Measurements from ENCODE around the gene ATP10B.

Gene ATP10B

DNA sequence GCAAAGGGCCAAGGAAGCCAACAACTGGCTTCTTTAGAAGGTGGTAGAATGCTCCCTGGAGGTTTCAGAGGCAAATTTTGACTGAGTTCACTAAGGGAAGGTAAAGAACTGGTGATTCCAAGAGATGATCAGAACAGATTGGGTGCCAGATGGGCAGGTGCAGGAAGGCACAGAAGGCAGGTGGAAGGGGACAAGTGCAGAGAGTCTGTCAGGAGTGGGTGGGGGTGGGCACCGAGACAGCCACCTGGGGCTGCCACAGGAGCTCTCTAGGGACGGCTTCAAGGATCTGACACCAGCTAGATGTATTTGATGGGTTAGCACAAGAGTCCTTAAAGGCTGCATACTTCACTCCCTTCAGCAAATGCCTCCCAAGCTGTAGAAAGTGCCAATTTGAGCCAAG lies 223.0 kb downstream of the ATP10B start:
- Histone ChIP-seq H3K4me2 (ENCODE audit: low read depth, low read length, poor library complexity, severe bottlenecking) (no peak overlapping the region), H3K27me3 (ENCODE audit: low read length) (no peaks in the 10 kb centered on the region), H3K4me3 (ENCODE audit: insufficient read depth, low read length, poor library complexity, severe bottlenecking) (no peak overlapping the region), H3K9me2 (replicated peaks; ENCODE audit: insufficient read depth, low read length) (no peaks in the 10 kb centered on the region), H3K9ac (ENCODE audit: low read length) (no peak overlapping the region), H3F3A (ENCODE audit: insufficient read depth) (no peaks in the 10 kb centered on the region), H3K27ac (ENCODE audit: low read depth, low read length) (no peak overlapping the region), H4K20me1 (ENCODE audit: low read depth, low read length) (no peaks in the 10 kb centered on the region), H3K36me3 (ENCODE audit: low read length) (no peaks in the 10 kb centered on the region), H3K9me3 (ENCODE audit: insufficient read depth, low read length) (no peaks in the 10 kb centered on the region), H2AFZ (ENCODE audit: low read depth, low read length, severe bottlenecking) (no peak overlapping the region), H3K79me2 (ENCODE audit: insufficient read depth, low read length) (no peaks in the 10 kb centered on the region)
- no peak for TF ChIP-seq CTCF (IDR thresholded peaks at IDR 0.05; ENCODE audit: insufficient read depth, low read length, poor library complexity, severe bottlenecking)
- TF ChIP-seq EZH2phosphoT487 (conservative IDR thresholded peaks at IDR 0.05; ENCODE audit: low read length), result no peak

GRCh38 chr5:160628619-160628968 lies 223.4 kb downstream of the ATP10B start:
- Histone ChIP-seq H2AFZ (ENCODE audit: low read depth, low read length, severe bottlenecking) (no peak overlapping the region), H3K9me2 (replicated peaks; ENCODE audit: insufficient read depth, low read length) (no peaks in the 10 kb centered on the region), H3F3A (ENCODE audit: insufficient read depth) (no peaks in the 10 kb centered on the region), H3K9me3 (ENCODE audit: insufficient read depth, low read length) (no peaks in the 10 kb centered on the region), H3K36me3 (ENCODE audit: low read length) (no peaks in the 10 kb centered on the region), H3K4me2 (ENCODE audit: low read depth, low read length, poor library complexity, severe bottlenecking) (no peak overlapping the region), H4K20me1 (ENCODE audit: low read depth, low read length) (no peaks in the 10 kb centered on the region), H3K4me3 (ENCODE audit: insufficient read depth, low read length, poor library complexity, severe bottlenecking) (no peak overlapping the region), H3K27me3 (ENCODE audit: low read length) (no peaks in the 10 kb centered on the region), H3K9ac (ENCODE audit: low read length) (no peak overlapping the region), H3K79me2 (ENCODE audit: insufficient read depth, low read length) (no peaks in the 10 kb centered on the region), H3K27ac (ENCODE audit: low read depth, low read length) (no peak overlapping the region)
- TF ChIP-seq CTCF (IDR thresholded peaks at IDR 0.05; ENCODE audit: insufficient read depth, low read length, poor library complexity, severe bottlenecking), result no peak
- no peak for TF ChIP-seq EZH2phosphoT487 (conservative IDR thresholded peaks at IDR 0.05; ENCODE audit: low read length)

DNA sequence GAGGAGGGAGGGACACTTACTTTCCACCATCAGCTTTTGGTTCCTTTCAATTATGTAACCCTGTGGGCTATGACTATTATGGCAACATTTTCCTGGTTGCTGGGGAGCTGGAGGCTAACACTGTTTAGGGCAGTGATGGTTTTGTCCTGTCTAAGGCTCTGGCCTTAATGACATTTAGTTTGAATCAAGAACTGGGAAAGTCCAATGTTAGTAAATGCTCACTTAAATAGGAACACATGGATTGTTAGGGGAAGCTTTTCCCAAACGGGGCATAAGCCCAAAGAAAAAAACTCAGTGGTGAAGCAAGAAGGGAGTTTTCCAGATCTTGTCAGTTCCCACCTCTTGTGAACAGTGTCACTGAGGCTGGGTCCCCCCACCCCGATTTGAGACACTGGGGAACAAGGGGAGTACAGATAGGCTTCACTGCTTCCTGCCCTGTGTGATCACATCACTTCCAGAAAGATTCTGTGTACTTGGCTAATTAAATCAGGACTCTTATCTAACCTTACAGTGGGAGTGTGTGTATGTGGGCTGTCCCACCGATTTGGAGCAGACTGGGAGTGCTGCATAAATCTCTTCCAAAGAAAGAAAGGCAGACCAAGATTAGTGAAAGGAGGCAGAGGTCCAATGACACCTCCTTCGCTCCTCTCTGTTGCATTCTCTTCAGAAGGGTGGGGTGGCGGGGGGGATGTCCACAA lies 223.9 kb downstream of the ATP10B start:
- Histone ChIP-seq H3K9me3 (ENCODE audit: insufficient read depth, low read length) (no peaks in the 10 kb centered on the region), H3K4me2 (ENCODE audit: low read depth, low read length, poor library complexity, severe bottlenecking) (no peak overlapping the region), H3K36me3 (ENCODE audit: low read length) (no peaks in the 10 kb centered on the region), H3K9me2 (replicated peaks; ENCODE audit: insufficient read depth, low read length) (no peaks in the 10 kb centered on the region), H4K20me1 (ENCODE audit: low read depth, low read length) (no peaks in the 10 kb centered on the region), H3K27me3 (ENCODE audit: low read length) (no peaks in the 10 kb centered on the region), H3K4me3 (ENCODE audit: insufficient read depth, low read length, poor library complexity, severe bottlenecking) (no peak overlapping the region), H3K79me2 (ENCODE audit: insufficient read depth, low read length) (no peaks in the 10 kb centered on the region), H3K9ac (ENCODE audit: low read length) (no peak overlapping the region), H3K27ac (ENCODE audit: low read depth, low read length) (no peak overlapping the region), H2AFZ (ENCODE audit: low read depth, low read length, severe bottlenecking) (no peak overlapping the region), H3F3A (ENCODE audit: insufficient read depth) (no peaks in the 10 kb centered on the region)
- TF ChIP-seq EZH2phosphoT487 (conservative IDR thresholded peaks at IDR 0.05; ENCODE audit: low read length) (no peak), CTCF (IDR thresholded peaks at IDR 0.05; ENCODE audit: insufficient read depth, low read length, poor library complexity, severe bottlenecking) (no peak)
